ENCODE data around the gene USP6NL.

- TF ChIP-seq CTCF (IDR thresholded peaks at IDR 0.05) (no peak), POLR2A (IDR thresholded peaks at IDR 0.05) (peak; percentile 90), POLR2AphosphoS5 (IDR thresholded peaks at IDR 0.05) (peak; percentile 47)
These were observed at the start of gene USP6NL for GRCh38 chr10:11611248-11612020.
